GM12878 (cell line): ENCODE results near the gene PRDM16. TPM values are rescaled to one million over a fixed set of nuclear protein-coding genes. Genes with fewer than 3 reads are reported as not detected.

ENCODE experiments used
- ATAC-seq: fragments of 200-7000 bp; cut with Tn5 transposase; 3 replicates; pipeline ENCODE4 v1.9.1; 2020; ENCODE audit warnings: mild to moderate bottlenecking, moderate library complexity
- BruUV-seq: library from RNA; stranded (reverse); fragments of 400-500 nt; replicated peaks from 2 replicates; lab custom pipeline; 2021; lab: Mats Ljungman, UMichigan
- CTCF ChIA-PET: fragments of 300-600 bp; sonication (Branson Sonifier 250); formaldehyde crosslinking; extraction: SDS; loops from one replicate; lab custom pipeline; 2021; ENCODE audit warnings: inconsistent platforms; lab: Yijun Ruan, JAX
- POLR2A ChIA-PET: fragments of 350-600 bp; formaldehyde crosslinking; extraction: SDS; loops from one replicate; lab custom pipeline; 2021; ENCODE audit warnings: inconsistent platforms; lab: Charles Lee
- RAD21 ChIA-PET: fragments of 300-600 bp; sonication (Branson Sonifier 250); formaldehyde crosslinking; loops from one replicate; lab custom pipeline; 2023; ENCODE audit warnings: antibody characterized with exemption; ENCODE audit not compliant: unreplicated experiment; lab: Charles Lee
- SMC1A ChIA-PET: fragments of 300-600 bp; sonication (Branson Sonifier 250); formaldehyde crosslinking; loops from one replicate; lab custom pipeline; 2023; ENCODE audit not compliant: unreplicated experiment, uncharacterized antibody; lab: Charles Lee
- DNase-seq: peaks from one replicate; pipeline ENCODE4 v3.0.0-alpha.2; 2011; ENCODE audit warnings: low read depth, low spot score
- FAIRE-seq: peaks from 3 replicates; lab custom pipeline; 2011; peaks lifted over from hg19 to GRCh38; lab: Jason Lieb, UNC
- H2AFZ ChIP-seq: 2 replicates; pipeline ENCODE4 v1.6.0; 2011; ENCODE audit warnings: low read depth, low read length, control low read depth; ENCODE audit not compliant: control insufficient read depth
- H3K27ac ChIP-seq: 2 replicates; pipeline ENCODE4 v1.5.1; 2011; ENCODE audit warnings: control low read depth; ENCODE audit not compliant: control insufficient read depth, insufficient read depth
- H3K27me3 ChIP-seq, 2 experiments: replicated peaks in 1 of 2; 2 replicates each; pipeline versions ENCODE4 v1.6.0 to v1.6.1; 2011; ENCODE audit warnings: low read length in 1 of 2; ENCODE audit not compliant: control insufficient read depth in 2 of 2, insufficient read depth in 2 of 2
- H3K36me3 ChIP-seq, 2 experiments: 2 replicates each; pipeline ENCODE4 v1.5.1; 2011; ENCODE audit warnings: low read length in 1 of 2; ENCODE audit not compliant: control insufficient read depth in 2 of 2, insufficient read depth in 2 of 2
- H3K4me1 ChIP-seq: 2 replicates; pipeline ENCODE4 v1.6.1; 2011; ENCODE audit warnings: mild to moderate bottlenecking, low read length, moderate library complexity, mixed read lengths; ENCODE audit not compliant: control insufficient read depth, insufficient read depth
- H3K4me2 ChIP-seq: 2 replicates; pipeline ENCODE4 v1.6.0; 2011; ENCODE audit warnings: control low read depth; ENCODE audit not compliant: control insufficient read depth, insufficient read depth
- H3K4me3 ChIP-seq: fragments of 200-600 bp; sonication (generic); 2 replicates; pipeline ENCODE4 v1.5.1; 2016
- H3K79me2 ChIP-seq: 2 replicates; pipeline ENCODE4 v1.6.0; 2011; ENCODE audit warnings: low read length; ENCODE audit not compliant: control insufficient read depth, insufficient read depth
- H3K9ac ChIP-seq: 2 replicates; pipeline ENCODE4 v1.8.0; 2011; ENCODE audit warnings: low read length, control low read depth, mixed read lengths; ENCODE audit not compliant: control insufficient read depth, insufficient read depth
- H3K9me3 ChIP-seq: replicated peaks from 3 replicates; pipeline ENCODE4 v1.5.1; 2011; ENCODE audit warnings: mild to moderate bottlenecking, low read length; ENCODE audit not compliant: control insufficient read depth, insufficient read depth
- H4K20me1 ChIP-seq: 2 replicates; pipeline ENCODE4 v1.6.0; 2011; ENCODE audit not compliant: control insufficient read depth, insufficient read depth
- BCL11A ChIP-seq: IDR thresholded peaks from 2 replicates; pipeline ENCODE4 v1.6.1; 2011; ENCODE audit warnings: low read depth, low read length
- CHD2 ChIP-seq: IDR thresholded peaks from 2 replicates; pipeline ENCODE4 v1.6.1; 2011; ENCODE audit warnings: low read depth, low read length, improper control_type of control experiment, borderline replicate concordance
- ESRRA ChIP-seq: IDR thresholded peaks from 2 replicates; pipeline ENCODE4 v1.6.1; 2012; ENCODE audit warnings: mild to moderate bottlenecking, low read length, improper control_type of control experiment
- MTA3 ChIP-seq: IDR thresholded peaks from 2 replicates; pipeline ENCODE4 v1.6.1; 2012; ENCODE audit warnings: low read length, inconsistent platforms, borderline replicate concordance
- PAX5 ChIP-seq: IDR thresholded peaks from 2 replicates; pipeline ENCODE4 v1.6.1; 2011; ENCODE audit warnings: low read depth, low read length, borderline replicate concordance
- PKNOX1 ChIP-seq: fragments of 450-650 bp; IDR thresholded peaks from 2 replicates; pipeline ENCODE4 v1.6.1; 2016; ENCODE audit warnings: mild to moderate bottlenecking
- PML ChIP-seq: IDR thresholded peaks from 2 replicates; pipeline ENCODE4 v1.6.1; 2012; ENCODE audit warnings: low read length, inconsistent platforms
- RAD51 ChIP-seq: fragments of 450-650 bp; IDR thresholded peaks from 2 replicates; pipeline ENCODE4 v1.6.1; 2016; ENCODE audit warnings: moderate library complexity, mild to moderate bottlenecking, inconsistent platforms
- RELA ChIP-seq: fragments of 450-650 bp; IDR thresholded peaks from 2 replicates; pipeline ENCODE4 v1.8.0; 2014; ENCODE audit warnings: borderline replicate concordance; ENCODE audit not compliant: partially characterized antibody
- SPI1 ChIP-seq: IDR thresholded peaks from 2 replicates; pipeline ENCODE4 v1.6.1; 2011; ENCODE audit warnings: low read depth, mild to moderate bottlenecking, low read length, moderate library complexity, borderline replicate concordance; ENCODE audit not compliant: insufficient read depth
- ZNF217 ChIP-seq: fragments of 450-650 bp; IDR thresholded peaks from 2 replicates; pipeline ENCODE4 v1.6.1; 2017; ENCODE audit warnings: antibody characterized with exemption, mild to moderate bottlenecking
- WGBS: methylation state at CpG from one replicate; pipeline ENCODE4 v1.1.6; 2016; ENCODE audit warnings: low lambda C conversion rate; ENCODE audit not compliant: insufficient replicate concordance, insufficient coverage; ENCODE audit errors: missing lambda C conversion rate; 5-methylcytosine and 5-hydroxymethylcytosine counted together
- in situ Hi-C: fragments of 300-500 bp; cut with MboI; formaldehyde crosslinking; loops from 9 replicates; pipeline ENCODE4 v1.14.3; 2018; ENCODE audit warnings: mixed read lengths
- intact Hi-C: fragments of 100-400 bp; cut with micrococcal nuclease; formaldehyde crosslinking; loops from one replicate; pipeline ENCODE4 v1.14.2; 2022; ENCODE audit not compliant: unreplicated experiment
- polyA plus RNA-seq, 11 experiments: library from polyadenylated mRNA; depleted of rRNA in 4 of 11; unstranded in 6 of 11; stranded (reverse) in 5 of 11; fragments of >200 nt; fragmentation: Nextera tagmentation in 4 of 11; fragmentation: Illumina TruSeq in 1 of 11; extraction: Ambion mirVana in 4 of 11; extraction: Trizol in 1 of 11; gene quantifications; 1 replicate in 1 of 11; 2 replicates in 10 of 11; pipeline versions ENCODE4 v1.2.1 to v1.2.3, GENCODE V29; 2011 to 2016; ENCODE audit warnings: inconsistent platforms in 2 of 11, missing spikeins in 2 of 11, low read depth in 1 of 11
- total RNA-seq, 4 experiments: library from RNA; depleted of rRNA in 3 of 4; stranded (reverse); fragments of >200 nt in 3 of 4; fragmentation: Illumina TruSeq in 1 of 4; extraction: Trizol in 1 of 4; gene quantifications; 2 replicates each; pipeline versions ENCODE4 v1.2.1 to v1.2.3, GENCODE V29; 2013 to 2021
- TF ChIP-seq, protein P1 (sequence below): fragments of 450-650 bp; IDR thresholded peaks from 2 replicates; pipeline ENCODE4 v1.6.1; 2016; ENCODE audit warnings: mild to moderate bottlenecking
- TF ChIP-seq, protein P2 (sequence below), 3 experiments: IDR thresholded peaks in 2 of 3; conservative IDR thresholded peaks in 1 of 3; 2 replicates each; pipeline ENCODE4 v1.5.1; 2011; ENCODE audit warnings: low read depth in 3 of 3, low read length in 3 of 3, mild to moderate bottlenecking in 3 of 3, control low read depth in 2 of 3, moderate library complexity in 2 of 3, inconsistent platforms in 1 of 3, mixed read lengths in 1 of 3; ENCODE audit not compliant: control insufficient read depth in 2 of 3, insufficient read depth in 1 of 3; ENCODE audit errors: extremely low read depth in 1 of 3

The PRDM16 gene
- total and polyA plus RNA-seq, 10 of the 15 experiments (the other 5 are each of a cell fraction or from before 2014, with no cell fraction given) = 0.03 TPM; not detected in 9

DNA sequence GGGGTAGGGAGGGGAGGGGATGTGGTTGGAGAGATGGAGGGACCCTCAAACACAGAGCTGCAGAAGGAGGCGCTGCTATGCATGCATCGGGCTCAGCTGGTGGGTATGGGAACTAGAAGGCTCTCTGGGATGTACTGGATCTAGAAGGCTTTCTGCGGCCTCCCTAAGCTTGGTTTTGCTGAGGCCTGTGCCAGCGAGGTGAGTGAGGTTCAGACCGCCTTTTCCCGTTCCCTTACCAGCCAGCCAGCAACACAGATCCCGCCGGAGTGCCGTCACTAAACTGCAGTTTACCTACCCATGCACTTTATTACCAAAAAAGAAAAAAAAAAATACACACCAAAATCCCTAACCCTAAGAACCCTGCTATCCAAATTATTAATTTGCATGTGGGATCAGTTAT lies 180.2 kb downstream of the PRDM16 start:
- intact Hi-C loops = no loop called here
- H3K79me2 ChIP-seq = no peaks in the 10 kb centered on the region
- DNase-seq (no peak), FAIRE-seq (no peak), ATAC-seq (no peak)
- POLR2A ChIA-PET = no interaction called here
- CTCF ChIA-PET = no interaction called here
- SMC1A ChIA-PET = no interaction called here
- no peak overlapping the region for H2AFZ ChIP-seq
- no peak overlapping the region for H3K4me3 ChIP-seq
- in situ Hi-C loops = no loop called here
- H3K9me3 ChIP-seq = no peaks in the 10 kb centered on the region
- BruUV-seq = no TSS peak
- no peaks in the 10 kb centered on the region for H4K20me1 ChIP-seq
- H3K36me3 ChIP-seq = no peaks in the 10 kb centered on the region
- no peak overlapping the region for H3K27ac ChIP-seq
- no peaks in the 10 kb centered on the region for H3K4me1 ChIP-seq
- 28% methylated on average over 9 of the region's 9 CpGs for WGBS
- RAD21 ChIA-PET = no interaction called here
- TF ChIP-seq ESRRA (no peak), PAX5 (no peak), PML (no peak), PKNOX1 (no peak), MTA3 (no peak), RAD51 (no peak)
- H3K4me2 ChIP-seq = no peak overlapping the region
- H3K27me3 ChIP-seq = no peaks in the 10 kb centered on the region
- no peak overlapping the region for H3K9ac ChIP-seq

DNA sequence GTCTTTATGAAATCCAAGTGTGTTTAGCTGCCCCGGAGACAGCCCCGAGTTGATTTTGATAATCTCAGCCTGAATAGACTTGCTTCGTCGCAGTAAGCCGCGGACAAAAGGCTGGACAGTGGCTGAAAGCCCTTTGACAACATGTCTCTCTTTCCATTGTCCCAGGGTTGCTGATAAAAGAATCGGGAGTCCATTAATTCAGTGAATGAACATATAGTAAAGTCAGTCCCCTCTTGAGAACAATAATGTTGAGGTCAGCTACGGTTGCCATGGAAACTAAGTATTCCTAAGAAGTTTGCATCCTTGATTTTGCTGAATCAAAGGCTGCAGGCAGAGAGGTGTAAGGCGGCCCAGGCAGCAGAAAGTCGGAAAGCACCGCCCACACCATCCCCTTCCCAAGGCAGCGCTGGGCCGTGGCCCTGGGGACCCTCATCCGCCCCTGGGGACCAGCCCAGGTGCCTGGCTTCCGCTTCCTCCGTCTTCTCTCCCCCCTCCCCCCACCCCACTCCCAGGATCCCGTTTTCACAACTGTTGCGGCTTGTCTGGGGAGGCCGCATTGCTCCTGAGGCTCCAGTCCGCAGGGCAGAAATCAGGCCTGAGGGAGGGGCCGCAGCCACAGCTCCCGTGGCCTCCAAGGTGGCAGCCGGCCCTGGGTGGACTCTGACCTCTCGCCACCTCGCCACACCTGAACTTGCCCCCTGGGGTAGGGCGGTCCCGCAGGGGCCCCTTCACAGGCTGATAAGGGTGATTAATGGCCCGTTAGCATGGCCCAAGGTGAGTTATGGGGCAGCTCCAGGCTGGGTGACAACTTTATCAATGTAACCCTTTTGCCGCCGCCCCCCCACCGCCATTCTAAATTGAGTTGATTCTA lies 180.9 kb downstream of the PRDM16 start:
- Histone ChIP-seq H3K79me2 (no peaks in the 10 kb centered on the region), H4K20me1 (no peaks in the 10 kb centered on the region), H3K4me3 (no peak overlapping the region), H3K27ac (no peak overlapping the region), H3K9ac (no peak overlapping the region), H3K4me1 (no peaks in the 10 kb centered on the region), H3K9me3 (no peaks in the 10 kb centered on the region), H2AFZ (no peak overlapping the region), H3K4me2 (no peak overlapping the region), H3K36me3 (no peaks in the 10 kb centered on the region), H3K27me3 (no peaks in the 10 kb centered on the region)
- in situ Hi-C loops = no loop called here
- ATAC-seq (no peak), DNase-seq (no peak), FAIRE-seq (no peak)
- intact Hi-C loops = no loop called here
- RAD21 ChIA-PET = no interaction called here
- WGBS = 32% methylated on average over 26 of the region's 31 CpGs
- POLR2A ChIA-PET = no interaction called here
- CTCF ChIA-PET = no interaction called here
- SMC1A ChIA-PET = no interaction called here
- BruUV-seq = no TSS peak
- TF ChIP-seq BCL11A (no peak), ZNF217 (no peak), CHD2 (no peak), RELA (no peak), SPI1 (no peak)
- TF ChIP-seq, protein P1, sequence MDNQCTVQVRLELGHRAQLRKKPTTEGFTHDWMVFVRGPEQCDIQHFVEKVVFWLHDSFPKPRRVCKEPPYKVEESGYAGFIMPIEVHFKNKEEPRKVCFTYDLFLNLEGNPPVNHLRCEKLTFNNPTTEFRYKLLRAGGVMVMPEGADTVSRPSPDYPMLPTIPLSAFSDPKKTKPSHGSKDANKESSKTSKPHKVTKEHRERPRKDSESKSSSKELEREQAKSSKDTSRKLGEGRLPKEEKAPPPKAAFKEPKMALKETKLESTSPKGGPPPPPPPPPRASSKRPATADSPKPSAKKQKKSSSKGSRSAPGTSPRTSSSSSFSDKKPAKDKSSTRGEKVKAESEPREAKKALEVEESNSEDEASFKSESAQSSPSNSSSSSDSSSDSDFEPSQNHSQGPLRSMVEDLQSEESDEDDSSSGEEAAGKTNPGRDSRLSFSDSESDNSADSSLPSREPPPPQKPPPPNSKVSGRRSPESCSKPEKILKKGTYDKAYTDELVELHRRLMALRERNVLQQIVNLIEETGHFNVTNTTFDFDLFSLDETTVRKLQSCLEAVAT = no peak
- TF ChIP-seq, protein P2, sequence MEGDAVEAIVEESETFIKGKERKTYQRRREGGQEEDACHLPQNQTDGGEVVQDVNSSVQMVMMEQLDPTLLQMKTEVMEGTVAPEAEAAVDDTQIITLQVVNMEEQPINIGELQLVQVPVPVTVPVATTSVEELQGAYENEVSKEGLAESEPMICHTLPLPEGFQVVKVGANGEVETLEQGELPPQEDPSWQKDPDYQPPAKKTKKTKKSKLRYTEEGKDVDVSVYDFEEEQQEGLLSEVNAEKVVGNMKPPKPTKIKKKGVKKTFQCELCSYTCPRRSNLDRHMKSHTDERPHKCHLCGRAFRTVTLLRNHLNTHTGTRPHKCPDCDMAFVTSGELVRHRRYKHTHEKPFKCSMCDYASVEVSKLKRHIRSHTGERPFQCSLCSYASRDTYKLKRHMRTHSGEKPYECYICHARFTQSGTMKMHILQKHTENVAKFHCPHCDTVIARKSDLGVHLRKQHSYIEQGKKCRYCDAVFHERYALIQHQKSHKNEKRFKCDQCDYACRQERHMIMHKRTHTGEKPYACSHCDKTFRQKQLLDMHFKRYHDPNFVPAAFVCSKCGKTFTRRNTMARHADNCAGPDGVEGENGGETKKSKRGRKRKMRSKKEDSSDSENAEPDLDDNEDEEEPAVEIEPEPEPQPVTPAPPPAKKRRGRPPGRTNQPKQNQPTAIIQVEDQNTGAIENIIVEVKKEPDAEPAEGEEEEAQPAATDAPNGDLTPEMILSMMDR (IDR thresholded peaks at IDR 0.05 in 2 of 3, conservative IDR thresholded peaks at IDR 0.05 in 1 of 3; ENCODE audit: control insufficient read depth in 2 of 3, extremely low read depth in 1 of 3, insufficient read depth in 1 of 3, low read depth in 3 of 3, low read length in 3 of 3) = no peak
